ENCODE data around the gene SNX33. TPM values are rescaled to one million over a fixed set of nuclear protein-coding genes. Genes with fewer than 3 reads are reported as not detected.
"Not testable (repeated sequence)": the region's sequence is repeated elsewhere in the genome, so short reads cannot be mapped to it uniquely, and the experiment has no call there.

The SNX33 gene
- total RNA-seq, 1 experiment from 2014 or later = 8.1 TPM

DNA sequence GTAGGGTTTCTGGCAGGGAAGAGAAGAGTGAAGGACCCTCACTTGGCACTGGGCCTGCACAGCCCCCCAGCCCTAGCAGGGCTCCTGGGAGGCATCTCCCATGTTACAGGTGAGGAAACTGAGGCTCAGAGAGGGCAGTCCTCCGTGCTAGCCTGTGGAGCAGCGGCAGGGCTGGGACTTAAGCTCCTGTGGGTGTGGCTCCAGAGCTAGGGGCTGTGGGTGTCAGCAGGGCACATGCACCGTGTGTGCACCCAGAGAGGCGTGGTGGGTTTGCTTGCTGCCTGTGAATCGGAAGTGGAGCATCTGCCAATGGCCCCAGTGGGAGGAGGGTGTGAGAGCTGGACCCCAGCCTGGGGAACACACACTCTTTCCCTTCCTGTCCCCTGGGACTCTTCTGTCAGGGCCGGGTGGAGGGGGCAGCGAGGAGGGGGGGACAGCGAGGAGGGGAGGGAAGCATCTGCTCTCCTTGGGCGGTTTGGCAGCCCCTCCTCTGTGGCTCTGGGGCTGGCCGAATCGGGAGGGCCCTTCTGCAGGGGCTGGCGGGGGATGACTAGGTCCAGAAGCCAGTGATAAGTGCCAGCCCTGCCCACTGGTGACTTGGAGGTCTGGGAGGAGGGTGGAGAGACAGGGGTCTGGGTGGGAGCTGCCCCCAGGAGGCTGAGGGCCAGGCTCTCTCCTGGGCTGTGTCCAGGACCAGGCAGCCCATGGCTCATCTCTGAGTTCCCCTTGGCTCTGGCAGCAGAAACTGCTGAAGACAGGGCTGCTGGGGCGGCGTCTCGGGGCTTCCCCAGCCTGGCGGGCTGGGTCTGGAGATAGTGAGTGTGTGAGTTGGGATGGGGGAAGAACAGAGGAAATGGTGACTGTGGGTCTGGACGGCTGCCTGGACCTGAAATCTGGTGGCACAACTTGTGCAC lies 52.5 kb downstream of the SNX33 start:
- peak; percentile 94 for DNase-seq (ENCODE audit: low read depth)

DNA sequence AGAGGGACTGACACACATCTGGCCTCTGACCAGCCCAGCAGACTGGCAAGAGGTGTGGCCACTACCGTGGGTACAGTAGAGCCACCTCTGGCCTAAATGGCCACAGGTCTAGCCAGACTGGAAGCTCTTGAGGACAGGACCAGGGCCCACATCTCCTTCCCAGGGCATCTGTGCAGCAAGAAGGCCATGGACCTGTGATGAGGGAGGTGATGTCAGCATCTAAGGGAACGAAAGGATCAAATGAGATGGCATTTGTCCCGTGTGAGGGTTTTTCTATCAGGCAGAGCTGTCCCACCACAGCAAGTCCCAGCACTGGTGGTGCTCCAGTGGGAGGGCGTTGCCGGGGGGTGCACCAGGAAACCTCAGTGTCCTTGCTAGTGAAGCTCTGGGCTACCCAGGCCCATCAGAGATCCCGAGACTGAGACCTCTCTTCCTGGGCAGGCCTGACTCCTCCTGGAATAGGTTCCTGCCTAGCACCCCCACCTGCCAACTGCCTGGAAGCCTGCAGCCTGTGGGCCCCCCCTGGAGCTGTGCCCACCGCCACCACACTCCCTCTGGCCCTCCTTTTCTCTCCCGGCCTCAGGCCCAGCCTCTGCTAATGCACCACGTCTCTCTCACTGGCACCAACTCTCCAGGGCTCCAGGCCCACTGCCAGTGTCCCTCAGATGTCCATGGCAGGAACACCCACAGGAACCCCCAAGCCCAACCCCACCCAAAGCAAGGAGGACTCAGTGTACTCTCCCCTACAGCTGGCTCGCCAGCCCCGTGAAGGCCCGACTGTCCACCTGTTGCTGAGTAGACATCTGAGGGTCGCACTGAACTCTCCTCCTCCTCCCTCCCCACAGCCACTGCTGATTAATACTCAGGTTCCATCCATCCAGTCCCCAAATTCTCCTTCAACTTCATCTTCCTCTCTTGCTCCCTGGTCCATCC lies 53.6 kb downstream of the SNX33 start:
- not testable (repeated sequence) for DNase-seq (ENCODE audit: low read depth)

DNA sequence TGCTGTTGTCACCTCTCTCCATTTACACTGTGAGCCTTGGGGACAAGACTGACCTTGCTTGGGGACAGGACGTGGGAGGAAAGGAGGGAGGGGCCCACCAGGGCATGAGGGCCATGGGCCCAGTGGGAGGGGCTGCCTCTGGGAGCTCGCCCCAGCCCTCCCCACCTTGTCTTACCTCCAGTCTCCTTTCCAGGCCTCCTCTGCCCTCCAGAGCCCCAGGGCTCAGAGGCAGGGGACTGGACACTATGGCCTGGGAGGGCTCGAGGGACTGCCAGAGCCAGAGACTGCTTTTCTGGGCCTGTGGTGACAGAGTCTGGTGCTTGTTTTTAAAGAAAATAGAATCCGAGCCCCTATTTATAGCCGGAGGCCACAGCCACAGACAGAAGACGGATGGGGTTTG lies 54.7 kb downstream of the SNX33 start:
- DNase-seq (ENCODE audit: low read depth) = no peak

DNA sequence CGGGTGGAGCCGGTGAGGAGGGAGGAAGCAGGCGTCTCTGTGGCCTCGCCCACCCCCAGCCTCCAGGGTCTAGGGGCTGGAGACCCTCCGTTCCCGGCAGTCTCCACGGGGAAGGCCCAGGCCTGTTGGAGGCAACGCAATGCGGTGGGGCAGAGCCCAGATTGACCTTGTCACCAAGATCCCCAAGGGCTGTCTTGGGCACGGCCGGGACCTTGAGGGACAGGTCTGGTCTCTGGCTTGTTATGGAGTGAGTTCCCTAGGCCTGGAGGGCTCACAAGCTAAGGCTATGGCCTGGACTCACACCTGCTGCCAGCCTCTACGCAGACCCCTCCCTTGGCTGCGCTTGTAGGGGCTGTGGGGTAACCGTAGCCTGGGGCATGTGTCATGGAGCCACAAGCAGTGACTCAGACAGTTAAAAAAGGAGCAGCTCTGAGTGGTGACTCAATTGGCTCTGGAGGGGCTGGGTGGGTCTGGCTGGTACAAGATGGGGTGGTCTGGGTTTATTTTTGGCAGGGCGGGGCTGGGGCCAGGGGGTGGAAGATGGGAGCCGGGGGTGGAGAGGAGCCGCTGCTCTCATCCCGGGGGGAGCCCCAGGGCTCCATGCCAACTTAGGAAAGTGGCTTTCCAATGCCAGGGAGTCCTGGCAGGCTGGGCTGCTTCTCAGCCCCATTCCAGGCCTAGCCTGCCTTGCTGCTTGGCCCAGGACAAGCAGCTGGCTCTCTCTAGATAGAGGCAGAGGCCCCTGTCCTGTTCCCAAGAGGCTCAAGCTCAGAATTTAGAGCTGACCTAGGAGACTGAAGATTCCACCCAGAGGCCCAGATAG lies 55.9 kb downstream of the SNX33 start:
- peak; percentile 35 for DNase-seq (ENCODE audit: low read depth)

DNA sequence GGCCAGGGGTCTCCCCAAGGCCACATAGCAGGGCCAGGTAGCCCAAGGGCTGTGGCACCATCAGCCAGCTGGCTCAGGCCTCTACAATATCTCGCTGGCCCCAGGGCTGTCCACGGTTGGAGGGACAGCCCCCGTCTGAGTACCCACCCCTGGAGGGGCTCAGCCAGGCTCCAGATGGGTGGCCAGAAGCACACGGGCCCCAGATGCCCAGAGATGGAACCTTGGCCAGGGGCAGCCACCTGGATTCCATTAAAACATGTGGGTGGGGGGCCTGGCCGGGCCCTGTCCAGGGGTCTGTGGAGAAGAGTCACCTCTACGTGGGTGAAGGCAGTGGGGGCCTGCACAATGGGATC lies 56.5 kb downstream of the SNX33 start:
- DNase-seq (ENCODE audit: low read depth) = no peak

DNA sequence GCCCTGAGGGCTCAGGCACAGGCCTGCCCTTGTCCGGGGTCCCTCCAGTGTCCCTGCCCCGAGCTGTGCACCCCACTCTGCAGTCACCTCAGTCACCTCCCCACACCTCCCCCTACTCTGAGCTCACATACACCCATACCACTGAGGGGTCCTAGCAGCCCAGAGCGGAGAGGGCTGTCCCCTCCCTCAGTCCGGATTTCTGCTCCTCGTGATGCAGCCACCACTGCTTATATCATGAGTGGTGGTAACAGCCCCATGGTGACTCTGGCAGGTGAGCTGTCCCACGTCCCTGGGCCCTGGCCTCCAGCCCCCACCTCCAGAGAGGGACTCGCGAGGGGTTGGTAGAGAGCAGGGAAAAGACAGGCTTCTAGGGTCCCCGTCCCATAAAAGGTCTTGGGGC lies 56.9 kb downstream of the SNX33 start:
- DNase-seq (ENCODE audit: low read depth) = no peak

DNA sequence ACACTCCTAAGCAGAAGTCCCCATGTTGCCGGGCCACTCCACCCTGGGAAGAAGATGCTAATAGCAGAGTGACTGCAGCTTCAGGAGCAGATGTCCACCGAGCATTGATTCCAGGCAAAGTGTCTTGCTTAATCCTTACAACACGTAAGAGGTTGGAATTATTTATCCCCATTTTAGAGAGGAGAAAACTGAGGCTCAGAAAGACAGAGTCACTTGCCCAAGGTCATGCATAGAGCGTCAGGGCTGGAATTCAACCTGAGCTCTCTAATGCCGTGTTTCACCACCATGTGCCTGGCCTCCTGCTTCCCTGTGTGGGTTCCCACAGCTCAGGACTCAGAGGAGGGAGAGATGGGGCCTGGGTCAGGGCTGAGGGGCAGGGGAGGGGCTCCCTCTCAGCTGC lies 57.7 kb downstream of the SNX33 start:
- not testable (repeated sequence) for DNase-seq (ENCODE audit: low read depth)

DNA sequence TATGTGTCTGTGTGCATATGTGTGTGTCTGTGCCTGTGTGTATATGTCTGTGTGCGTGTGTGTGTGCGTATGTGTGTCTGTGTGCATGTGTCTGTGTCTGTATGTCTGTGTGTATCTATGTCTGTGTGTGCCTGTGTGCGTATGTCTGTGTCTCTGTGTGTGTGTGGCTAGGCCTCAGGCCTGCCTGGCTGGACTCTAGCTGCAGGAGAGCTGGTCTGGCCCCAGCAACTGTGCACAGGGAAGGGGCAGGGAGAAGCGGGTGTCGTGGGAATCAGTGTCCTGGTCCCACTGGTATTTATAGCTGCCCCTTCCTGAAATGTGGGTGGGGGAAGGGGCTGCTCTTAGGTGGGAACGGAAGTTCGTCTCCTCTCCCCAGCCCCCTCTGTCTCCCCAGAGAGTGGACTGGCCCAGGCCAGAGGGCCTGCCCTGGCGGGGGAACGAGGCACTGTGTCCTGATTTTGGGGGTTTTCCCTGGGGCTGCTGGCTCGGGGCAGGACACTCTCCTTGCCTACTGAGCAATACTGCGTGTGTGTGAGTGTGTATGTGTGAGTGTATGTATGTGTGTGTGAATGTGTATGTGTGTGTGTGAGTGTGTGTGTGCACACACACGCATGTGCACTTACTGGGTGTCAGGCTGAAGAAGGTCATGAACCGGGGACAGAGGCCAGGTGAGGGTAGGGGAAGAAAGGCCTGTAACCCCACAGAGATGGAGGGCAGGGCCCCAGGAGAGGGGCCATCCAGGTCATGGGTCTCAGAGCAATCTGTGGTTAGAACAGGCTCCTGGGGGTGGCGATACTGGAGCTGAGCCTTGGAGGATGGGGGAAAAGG lies 58.4 kb downstream of the SNX33 start:
- DNase-seq (ENCODE audit: low read depth) = no peak

DNA sequence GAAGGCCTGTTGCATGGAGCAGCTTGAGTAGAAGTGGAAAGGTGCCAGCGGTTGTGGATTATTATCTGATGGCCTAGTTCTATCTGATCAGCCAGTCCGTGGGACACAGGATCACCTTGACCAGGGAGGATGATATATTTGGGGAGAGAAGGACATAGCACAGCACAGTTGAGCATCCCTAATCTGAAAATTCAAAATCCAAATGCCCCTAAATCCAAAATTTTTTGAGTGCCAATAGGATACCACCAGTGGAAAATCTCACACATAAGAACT lies 58.9 kb downstream of the SNX33 start:
- DNase-seq (ENCODE audit: low read depth) = no peak

DNA sequence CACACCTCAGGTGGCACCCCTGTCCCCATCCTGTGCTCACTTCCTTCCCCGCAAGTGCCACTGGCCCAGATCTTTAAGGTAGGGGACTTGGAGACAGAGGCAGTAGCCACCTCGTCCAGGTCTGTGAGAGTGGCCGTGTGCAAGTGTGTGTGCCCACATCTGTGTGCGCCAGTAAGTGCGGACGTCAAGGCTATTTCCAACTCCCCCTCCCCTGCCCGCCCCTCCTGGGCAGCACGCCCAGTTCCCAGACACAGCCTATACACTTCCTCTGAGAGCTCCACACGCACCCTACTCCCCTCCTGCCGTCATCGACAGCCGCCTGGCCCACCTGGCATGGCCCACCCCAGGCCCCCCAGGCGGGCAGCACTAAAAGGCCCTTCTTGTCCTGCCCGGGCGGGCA lies 61.7 kb downstream of the SNX33 start:
- DNase-seq (ENCODE audit: low read depth) = not testable (repeated sequence)

DNA sequence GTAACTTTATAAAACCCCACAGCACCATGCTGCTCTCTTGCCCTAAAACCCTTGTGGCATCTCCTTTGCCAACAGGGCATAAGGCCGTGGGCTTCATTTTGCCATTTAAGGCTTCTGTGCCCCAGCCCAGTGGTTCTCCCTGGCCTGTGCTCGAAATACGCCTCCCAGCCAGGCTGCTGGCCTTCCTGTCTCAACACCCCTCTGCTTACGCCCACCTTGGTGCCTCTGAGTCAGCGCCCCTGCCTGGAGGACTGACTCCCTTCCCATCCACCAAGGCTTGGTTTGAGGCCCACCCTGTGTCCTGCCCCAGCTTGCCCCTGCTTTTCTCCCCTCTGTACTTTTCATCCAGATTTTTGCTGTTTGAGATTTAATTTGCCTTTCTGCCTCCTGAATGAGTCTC lies 63.2 kb downstream of the SNX33 start:
- DNase-seq (ENCODE audit: low read depth) = not testable (repeated sequence)

DNA sequence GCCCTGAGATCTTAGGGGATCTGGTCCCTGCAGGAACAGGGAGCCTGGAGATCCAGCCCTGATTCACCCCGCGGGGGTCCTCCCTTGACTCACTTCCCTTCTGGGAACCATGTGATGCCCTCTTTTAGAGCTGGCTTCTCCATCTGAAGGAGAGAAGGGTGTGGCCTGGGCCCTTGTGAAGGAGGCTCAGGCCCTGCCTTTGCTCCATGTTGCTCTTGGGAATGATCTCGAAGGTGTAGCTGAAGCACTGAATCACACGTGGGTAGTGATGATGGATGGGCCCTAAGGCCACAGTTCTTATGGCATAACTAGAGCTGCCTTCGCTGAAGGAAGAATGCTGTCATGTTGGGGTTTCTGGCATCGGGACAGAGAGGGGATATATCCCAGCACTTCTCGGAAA lies 63.8 kb downstream of the SNX33 start:
- peak; percentile 71 for DNase-seq (ENCODE audit: low read depth)

Other genes with a start within 250 kb of the SNX33 start
- gene SIN3A, start 196.2 kb upstream of the SNX33 start, total RNA-seq (2014; rRNA removed; shearing (Covaris generic)) = 22.8 and 29.7 TPM in 2 replicates
- gene PTPN9, start 68.6 kb upstream of the SNX33 start, total RNA-seq (2014; rRNA removed; shearing (Covaris generic)) = 22.4 and 27.8 TPM in 2 replicates
- 30.5 and 33.2 TPM in 2 replicates for gene SNUPN, start 22.2 kb upstream of the SNX33 start, total RNA-seq (2014; rRNA removed; shearing (Covaris generic))
- gene IMP3, start 7.7 kb upstream of the SNX33 start, total RNA-seq (2014; rRNA removed; shearing (Covaris generic)) = 127 and 153 TPM in 2 replicates
- gene CSPG4, start 64.9 kb downstream of the SNX33 start, total RNA-seq (2014; rRNA removed; shearing (Covaris generic)) = 31.4 and 52.5 TPM in 2 replicates
- 74.8 and 86.9 TPM in 2 replicates for gene UBE2Q2, start 195.5 kb downstream of the SNX33 start, total RNA-seq (2014; rRNA removed; shearing (Covaris generic))